GM23338 (cell line): ENCODE measurements around the gene TMEM170B. TPM values are rescaled to one million over a fixed set of nuclear protein-coding genes. Genes with fewer than 3 reads are reported as not detected.

Source experiments
- ATAC-seq: fragments of 200-7000 bp; cut with Tn5 transposase; 3 replicates; pipeline ENCODE4 v1.9.1; 2020
- DNase-seq: peaks from one replicate; pipeline ENCODE4 v3.0.0-alpha.2; 2015; ENCODE audit warnings: low spot score
- H2AFZ ChIP-seq: fragments of 200-600 bp; sonication (generic); 2 replicates; pipeline ENCODE4 v1.8.0; 2016; ENCODE audit warnings: antibody characterized with exemption, mild to moderate bottlenecking, moderate library complexity
- H3F3A ChIP-seq: fragments of 200-600 bp; sonication (generic); replicated peaks from 2 replicates; pipeline ENCODE4 v1.8.0; 2017; ENCODE audit warnings: antibody characterized with exemption, mixed run types, low read depth
- H3K27ac ChIP-seq: fragments of 200-600 bp; sonication (generic); 2 replicates; pipeline ENCODE4 v1.6.1; 2016; ENCODE audit warnings: low read depth
- H3K27me3 ChIP-seq: fragments of 200-600 bp; sonication (generic); 2 replicates; pipeline ENCODE4 v1.8.0; 2016; ENCODE audit warnings: mild to moderate bottlenecking, mixed run types, moderate library complexity; ENCODE audit not compliant: insufficient read depth
- H3K36me3 ChIP-seq: fragments of 200-600 bp; sonication (generic); 2 replicates; pipeline ENCODE4 v1.8.0; 2016; ENCODE audit warnings: mild to moderate bottlenecking; ENCODE audit not compliant: insufficient read depth
- H3K4me1 ChIP-seq: fragments of 200-600 bp; sonication (generic); 2 replicates; pipeline ENCODE4 v1.8.0; 2016; ENCODE audit warnings: mild to moderate bottlenecking, moderate library complexity; ENCODE audit not compliant: insufficient read depth
- H3K4me2 ChIP-seq: fragments of 200-600 bp; sonication (generic); 2 replicates; pipeline ENCODE4 v1.7.1; 2017; ENCODE audit warnings: mixed run types
- H3K4me3 ChIP-seq: fragments of 200-600 bp; sonication (generic); 2 replicates; pipeline ENCODE4 v1.6.1; 2016; ENCODE audit warnings: mixed run types
- H3K79me2 ChIP-seq: fragments of 200-600 bp; sonication (generic); replicated peaks from 2 replicates; pipeline ENCODE4 v1.8.0; 2017; ENCODE audit warnings: mild to moderate bottlenecking; ENCODE audit not compliant: insufficient read depth
- H3K9me2 ChIP-seq: fragments of 200-600 bp; sonication (generic); 2 replicates; pipeline ENCODE4 v1.8.0; 2017; ENCODE audit not compliant: insufficient read depth
- H4K20me1 ChIP-seq: fragments of 200-600 bp; sonication (generic); replicated peaks from 2 replicates; pipeline ENCODE4 v1.8.0; 2017; ENCODE audit warnings: mild to moderate bottlenecking; ENCODE audit not compliant: insufficient read depth
- H3K27ac Mint-ChIP-seq: 2 replicates; pipeline ENCODE4 v1.8.0; 2020; ENCODE audit warnings: inconsistent platforms, mild to moderate bottlenecking, moderate library complexity, mixed read lengths
- H3K27me3 Mint-ChIP-seq: 3 replicates; pipeline ENCODE4 v1.8.0; 2022; ENCODE audit warnings: low read depth, mild to moderate bottlenecking, moderate library complexity, mixed read lengths, inconsistent platforms; ENCODE audit not compliant: insufficient read depth, poor library complexity
- H3K36me3 Mint-ChIP-seq: 3 replicates; pipeline ENCODE4 v1.8.0; 2021; ENCODE audit warnings: low read depth, mild to moderate bottlenecking, inconsistent platforms, moderate library complexity, mixed read lengths
- H3K4me1 Mint-ChIP-seq: 3 replicates; pipeline ENCODE4 v1.8.0; 2020; ENCODE audit warnings: mild to moderate bottlenecking, inconsistent platforms, mixed read lengths
- H3K4me3 Mint-ChIP-seq: 3 replicates; pipeline ENCODE4 v1.8.0; 2021; ENCODE audit warnings: moderate library complexity, mild to moderate bottlenecking, inconsistent platforms, mixed read lengths
- H3K9me3 Mint-ChIP-seq: 3 replicates; pipeline ENCODE4 v1.8.0; 2020; ENCODE audit warnings: moderate library complexity, mild to moderate bottlenecking, inconsistent platforms, mixed read lengths
- CREB1 ChIP-seq: fragments of 250-450 bp; sonication (Bioruptor Pico); IDR thresholded peaks from 2 replicates; pipeline ENCODE4 v1.5.0; 2020; ENCODE audit warnings: low read depth, mild to moderate bottlenecking, moderate library complexity
- EZH2 ChIP-seq: fragments of 200-600 bp; sonication (generic); IDR thresholded peaks from one replicate; pipeline ENCODE4 v1.8.0; 2017; ENCODE audit warnings: antibody characterized with exemption, mild to moderate bottlenecking, low read depth; ENCODE audit not compliant: unreplicated experiment
- EZH2phosphoT487 ChIP-seq: fragments of 200-600 bp; sonication (generic); IDR thresholded peaks from one replicate; pipeline ENCODE4 v1.8.1; 2018; ENCODE audit warnings: antibody characterized with exemption; ENCODE audit not compliant: unreplicated experiment
- JUNB ChIP-seq: IDR thresholded peaks from one replicate; pipeline ENCODE4 v1.6.1; 2016; ENCODE audit warnings: antibody characterized with exemption; ENCODE audit not compliant: unreplicated experiment
- NANOG ChIP-seq: IDR thresholded peaks from 2 replicates; pipeline ENCODE4 v1.6.1; 2016; ENCODE audit warnings: antibody characterized with exemption, borderline replicate concordance
- POLR2AphosphoS5 ChIP-seq: IDR thresholded peaks from 2 replicates; pipeline ENCODE4 v1.6.1; 2016; ENCODE audit warnings: antibody characterized with exemption, low read depth
- STAT1 ChIP-seq: IDR thresholded peaks from one replicate; pipeline ENCODE4 v1.6.1; 2016; ENCODE audit warnings: antibody characterized with exemption; ENCODE audit not compliant: unreplicated experiment
- ZNF114 ChIP-seq: fragments of 250-450 bp; sonication (Bioruptor Pico); IDR thresholded peaks from 2 replicates; pipeline ENCODE4 v1.5.0; 2020; ENCODE audit warnings: mild to moderate bottlenecking, moderate library complexity
- ZNF331 ChIP-seq: fragments of 250-450 bp; sonication (Bioruptor Pico); IDR thresholded peaks from 2 replicates; pipeline ENCODE4 v1.5.0; 2020; ENCODE audit warnings: low read depth, mild to moderate bottlenecking, moderate library complexity
- polyA plus RNA-seq: library from polyadenylated mRNA; unstranded; fragments of >200 nt; fragmentation: Nextera tagmentation; extraction: Ambion mirVana; gene quantifications from 2 replicates; pipeline ENCODE4 v1.2.1, GENCODE V29; 2016
- total RNA-seq: library from RNA; depleted of rRNA; stranded (reverse); fragments of >200 nt; shearing (Covaris generic); gene quantifications from 2 replicates; pipeline ENCODE4 v1.2.3, GENCODE V29; 2014
- TF ChIP-seq, protein P1 (sequence below), 2 experiments: fragments of 200-600 bp in 1 of 2; sonication (generic) in 1 of 2; conservative IDR thresholded peaks; 2 replicates each; pipeline versions ENCODE4 v1.5.1 to v1.6.1; 2016 to 2017; ENCODE audit warnings: antibody characterized with exemption in 2 of 2, low read depth in 2 of 2, mild to moderate bottlenecking in 2 of 2, moderate library complexity in 1 of 2
- TF ChIP-seq, protein P2 (sequence below): fragments of 250-450 bp; sonication (Bioruptor Pico); IDR thresholded peaks from 2 replicates; pipeline ENCODE4 v1.5.0; 2020; ENCODE audit warnings: mild to moderate bottlenecking, moderate library complexity
- TF ChIP-seq, protein P3 (sequence below): IDR thresholded peaks from one replicate; pipeline ENCODE4 v1.6.1; 2018; ENCODE audit warnings: antibody characterized with exemption; ENCODE audit not compliant: unreplicated experiment
- TF ChIP-seq, protein P4 (sequence below): IDR thresholded peaks from 2 replicates; pipeline ENCODE4 v1.6.1; 2016; ENCODE audit warnings: antibody characterized with exemption

Gene TMEM170B
- total and polyA plus RNA-seq, 2 experiments from 2014 or later, result 2.0 to 6.9 TPM

DNA sequence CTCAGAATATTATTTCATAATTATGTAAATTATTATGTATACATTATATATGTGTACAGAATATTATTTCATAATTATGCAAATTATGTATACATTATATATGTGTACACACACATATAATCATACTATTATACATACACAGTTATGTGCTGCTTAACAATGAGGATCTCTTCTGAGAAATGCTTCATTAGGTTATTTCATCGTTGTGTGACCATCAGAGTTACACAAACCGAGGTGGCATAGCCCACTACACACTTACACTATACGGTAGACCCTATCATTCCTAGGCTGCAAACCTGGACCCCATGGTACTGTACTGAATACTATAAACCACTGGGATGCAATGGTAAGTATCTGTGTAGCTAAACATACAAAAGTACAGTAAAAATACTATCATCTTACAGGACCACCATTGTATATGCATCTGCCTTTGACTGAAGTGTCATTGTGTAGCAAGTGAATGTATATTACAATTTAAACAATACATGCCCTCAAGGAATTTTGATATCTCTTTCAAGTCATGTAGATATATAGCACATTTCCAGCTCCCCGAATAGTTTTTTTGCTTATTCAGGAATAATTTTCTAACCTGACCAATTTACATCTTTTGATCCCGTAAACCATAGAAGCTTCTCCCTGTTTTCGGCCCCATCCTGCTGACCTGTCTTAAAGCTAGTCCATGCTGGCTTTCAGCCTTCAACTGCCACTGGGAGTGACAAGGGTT lies 71.2 kb downstream of the TMEM170B start:
- no peak overlapping the region for H3K4me3 Mint-ChIP-seq
- H3K9me2 ChIP-seq, result 0 out of 2 replicates have a peak, but pooled peaks cover 4% of the 10 kb centered on the region
- peaks cover 5% of the 10 kb centered on the region for H3K27me3 Mint-ChIP-seq
- no peak overlapping the region for H3K4me2 ChIP-seq
- no peaks in the 10 kb centered on the region for H3K79me2 ChIP-seq
- no peaks in the 10 kb centered on the region for H3F3A ChIP-seq
- H3K4me1 ChIP-seq, result no peaks in the 10 kb centered on the region; the same call in 1 of the 2 replicates
- H4K20me1 ChIP-seq, result no peaks in the 10 kb centered on the region
- DNase-seq (no peak), ATAC-seq (no peak)
- H3K36me3 Mint-ChIP-seq, result no peaks in the 10 kb centered on the region
- H3K27ac Mint-ChIP-seq, result no peak overlapping the region
- no peak for TF ChIP-seq STAT1
- no peak for TF ChIP-seq NANOG
- TF ChIP-seq, protein P1, sequence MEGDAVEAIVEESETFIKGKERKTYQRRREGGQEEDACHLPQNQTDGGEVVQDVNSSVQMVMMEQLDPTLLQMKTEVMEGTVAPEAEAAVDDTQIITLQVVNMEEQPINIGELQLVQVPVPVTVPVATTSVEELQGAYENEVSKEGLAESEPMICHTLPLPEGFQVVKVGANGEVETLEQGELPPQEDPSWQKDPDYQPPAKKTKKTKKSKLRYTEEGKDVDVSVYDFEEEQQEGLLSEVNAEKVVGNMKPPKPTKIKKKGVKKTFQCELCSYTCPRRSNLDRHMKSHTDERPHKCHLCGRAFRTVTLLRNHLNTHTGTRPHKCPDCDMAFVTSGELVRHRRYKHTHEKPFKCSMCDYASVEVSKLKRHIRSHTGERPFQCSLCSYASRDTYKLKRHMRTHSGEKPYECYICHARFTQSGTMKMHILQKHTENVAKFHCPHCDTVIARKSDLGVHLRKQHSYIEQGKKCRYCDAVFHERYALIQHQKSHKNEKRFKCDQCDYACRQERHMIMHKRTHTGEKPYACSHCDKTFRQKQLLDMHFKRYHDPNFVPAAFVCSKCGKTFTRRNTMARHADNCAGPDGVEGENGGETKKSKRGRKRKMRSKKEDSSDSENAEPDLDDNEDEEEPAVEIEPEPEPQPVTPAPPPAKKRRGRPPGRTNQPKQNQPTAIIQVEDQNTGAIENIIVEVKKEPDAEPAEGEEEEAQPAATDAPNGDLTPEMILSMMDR (conservative IDR thresholded peaks at IDR 0.05; ENCODE audit: low read depth in 2 of 2), result no peak
- no peak for TF ChIP-seq JUNB
- no peak for TF ChIP-seq CREB1 (CRISPR knock-in tag)
- no peak for TF ChIP-seq ZNF114 (CRISPR knock-in tag)
- TF ChIP-seq, protein P2, sequence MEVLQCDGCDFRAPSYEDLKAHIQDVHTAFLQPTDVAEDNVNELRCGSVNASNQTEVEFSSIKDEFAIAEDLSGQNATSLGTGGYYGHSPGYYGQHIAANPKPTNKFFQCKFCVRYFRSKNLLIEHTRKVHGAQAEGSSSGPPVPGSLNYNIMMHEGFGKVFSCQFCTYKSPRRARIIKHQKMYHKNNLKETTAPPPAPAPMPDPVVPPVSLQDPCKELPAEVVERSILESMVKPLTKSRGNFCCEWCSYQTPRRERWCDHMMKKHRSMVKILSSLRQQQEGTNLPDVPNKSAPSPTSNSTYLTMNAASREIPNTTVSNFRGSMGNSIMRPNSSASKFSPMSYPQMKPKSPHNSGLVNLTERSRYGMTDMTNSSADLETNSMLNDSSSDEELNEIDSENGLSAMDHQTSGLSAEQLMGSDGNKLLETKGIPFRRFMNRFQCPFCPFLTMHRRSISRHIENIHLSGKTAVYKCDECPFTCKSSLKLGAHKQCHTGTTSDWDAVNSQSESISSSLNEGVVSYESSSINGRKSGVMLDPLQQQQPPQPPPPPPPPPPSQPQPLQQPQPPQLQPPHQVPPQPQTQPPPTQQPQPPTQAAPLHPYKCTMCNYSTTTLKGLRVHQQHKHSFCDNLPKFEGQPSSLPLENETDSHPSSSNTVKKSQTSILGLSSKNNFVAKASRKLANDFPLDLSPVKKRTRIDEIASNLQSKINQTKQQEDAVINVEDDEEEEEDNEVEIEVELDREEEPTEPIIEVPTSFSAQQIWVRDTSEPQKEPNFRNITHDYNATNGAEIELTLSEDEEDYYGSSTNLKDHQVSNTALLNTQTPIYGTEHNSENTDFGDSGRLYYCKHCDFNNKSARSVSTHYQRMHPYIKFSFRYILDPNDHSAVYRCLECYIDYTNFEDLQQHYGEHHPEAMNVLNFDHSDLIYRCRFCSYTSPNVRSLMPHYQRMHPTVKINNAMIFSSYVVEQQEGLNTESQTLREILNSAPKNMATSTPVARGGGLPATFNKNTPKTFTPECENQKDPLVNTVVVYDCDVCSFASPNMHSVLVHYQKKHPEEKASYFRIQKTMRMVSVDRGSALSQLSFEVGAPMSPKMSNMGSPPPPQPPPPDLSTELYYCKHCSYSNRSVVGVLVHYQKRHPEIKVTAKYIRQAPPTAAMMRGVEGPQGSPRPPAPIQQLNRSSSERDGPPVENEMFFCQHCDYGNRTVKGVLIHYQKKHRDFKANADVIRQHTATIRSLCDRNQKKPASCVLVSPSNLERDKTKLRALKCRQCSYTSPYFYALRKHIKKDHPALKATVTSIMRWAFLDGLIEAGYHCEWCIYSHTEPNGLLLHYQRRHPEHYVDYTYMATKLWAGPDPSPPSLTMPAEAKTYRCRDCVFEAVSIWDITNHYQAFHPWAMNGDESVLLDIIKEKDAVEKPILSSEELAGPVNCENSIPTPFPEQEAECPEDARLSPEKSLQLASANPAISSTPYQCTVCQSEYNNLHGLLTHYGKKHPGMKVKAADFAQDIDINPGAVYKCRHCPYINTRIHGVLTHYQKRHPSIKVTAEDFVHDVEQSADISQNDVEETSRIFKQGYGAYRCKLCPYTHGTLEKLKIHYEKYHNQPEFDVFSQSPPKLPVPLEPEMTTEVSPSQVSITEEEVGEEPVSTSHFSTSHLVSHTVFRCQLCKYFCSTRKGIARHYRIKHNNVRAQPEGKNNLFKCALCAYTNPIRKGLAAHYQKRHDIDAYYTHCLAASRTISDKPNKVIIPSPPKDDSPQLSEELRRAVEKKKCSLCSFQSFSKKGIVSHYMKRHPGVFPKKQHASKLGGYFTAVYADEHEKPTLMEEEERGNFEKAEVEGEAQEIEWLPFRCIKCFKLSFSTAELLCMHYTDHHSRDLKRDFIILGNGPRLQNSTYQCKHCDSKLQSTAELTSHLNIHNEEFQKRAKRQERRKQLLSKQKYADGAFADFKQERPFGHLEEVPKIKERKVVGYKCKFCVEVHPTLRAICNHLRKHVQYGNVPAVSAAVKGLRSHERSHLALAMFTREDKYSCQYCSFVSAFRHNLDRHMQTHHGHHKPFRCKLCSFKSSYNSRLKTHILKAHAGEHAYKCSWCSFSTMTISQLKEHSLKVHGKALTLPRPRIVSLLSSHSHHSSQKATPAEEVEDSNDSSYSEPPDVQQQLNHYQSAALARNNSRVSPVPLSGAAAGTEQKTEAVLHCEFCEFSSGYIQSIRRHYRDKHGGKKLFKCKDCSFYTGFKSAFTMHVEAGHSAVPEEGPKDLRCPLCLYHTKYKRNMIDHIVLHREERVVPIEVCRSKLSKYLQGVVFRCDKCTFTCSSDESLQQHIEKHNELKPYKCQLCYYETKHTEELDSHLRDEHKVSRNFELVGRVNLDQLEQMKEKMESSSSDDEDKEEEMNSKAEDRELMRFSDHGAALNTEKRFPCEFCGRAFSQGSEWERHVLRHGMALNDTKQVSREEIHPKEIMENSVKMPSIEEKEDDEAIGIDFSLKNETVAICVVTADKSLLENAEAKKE (CRISPR knock-in tag), result no peak
- TF ChIP-seq ZNF331 (CRISPR knock-in tag), result no peak
- no peak for TF ChIP-seq EZH2
- TF ChIP-seq EZH2phosphoT487, result no peak
- TF ChIP-seq, protein P3, sequence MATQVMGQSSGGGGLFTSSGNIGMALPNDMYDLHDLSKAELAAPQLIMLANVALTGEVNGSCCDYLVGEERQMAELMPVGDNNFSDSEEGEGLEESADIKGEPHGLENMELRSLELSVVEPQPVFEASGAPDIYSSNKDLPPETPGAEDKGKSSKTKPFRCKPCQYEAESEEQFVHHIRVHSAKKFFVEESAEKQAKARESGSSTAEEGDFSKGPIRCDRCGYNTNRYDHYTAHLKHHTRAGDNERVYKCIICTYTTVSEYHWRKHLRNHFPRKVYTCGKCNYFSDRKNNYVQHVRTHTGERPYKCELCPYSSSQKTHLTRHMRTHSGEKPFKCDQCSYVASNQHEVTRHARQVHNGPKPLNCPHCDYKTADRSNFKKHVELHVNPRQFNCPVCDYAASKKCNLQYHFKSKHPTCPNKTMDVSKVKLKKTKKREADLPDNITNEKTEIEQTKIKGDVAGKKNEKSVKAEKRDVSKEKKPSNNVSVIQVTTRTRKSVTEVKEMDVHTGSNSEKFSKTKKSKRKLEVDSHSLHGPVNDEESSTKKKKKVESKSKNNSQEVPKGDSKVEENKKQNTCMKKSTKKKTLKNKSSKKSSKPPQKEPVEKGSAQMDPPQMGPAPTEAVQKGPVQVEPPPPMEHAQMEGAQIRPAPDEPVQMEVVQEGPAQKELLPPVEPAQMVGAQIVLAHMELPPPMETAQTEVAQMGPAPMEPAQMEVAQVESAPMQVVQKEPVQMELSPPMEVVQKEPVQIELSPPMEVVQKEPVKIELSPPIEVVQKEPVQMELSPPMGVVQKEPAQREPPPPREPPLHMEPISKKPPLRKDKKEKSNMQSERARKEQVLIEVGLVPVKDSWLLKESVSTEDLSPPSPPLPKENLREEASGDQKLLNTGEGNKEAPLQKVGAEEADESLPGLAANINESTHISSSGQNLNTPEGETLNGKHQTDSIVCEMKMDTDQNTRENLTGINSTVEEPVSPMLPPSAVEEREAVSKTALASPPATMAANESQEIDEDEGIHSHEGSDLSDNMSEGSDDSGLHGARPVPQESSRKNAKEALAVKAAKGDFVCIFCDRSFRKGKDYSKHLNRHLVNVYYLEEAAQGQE, result no peak
- TF ChIP-seq, protein P4, sequence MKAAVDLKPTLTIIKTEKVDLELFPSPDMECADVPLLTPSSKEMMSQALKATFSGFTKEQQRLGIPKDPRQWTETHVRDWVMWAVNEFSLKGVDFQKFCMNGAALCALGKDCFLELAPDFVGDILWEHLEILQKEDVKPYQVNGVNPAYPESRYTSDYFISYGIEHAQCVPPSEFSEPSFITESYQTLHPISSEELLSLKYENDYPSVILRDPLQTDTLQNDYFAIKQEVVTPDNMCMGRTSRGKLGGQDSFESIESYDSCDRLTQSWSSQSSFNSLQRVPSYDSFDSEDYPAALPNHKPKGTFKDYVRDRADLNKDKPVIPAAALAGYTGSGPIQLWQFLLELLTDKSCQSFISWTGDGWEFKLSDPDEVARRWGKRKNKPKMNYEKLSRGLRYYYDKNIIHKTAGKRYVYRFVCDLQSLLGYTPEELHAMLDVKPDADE, result no peak
- no peak for TF ChIP-seq POLR2AphosphoS5
- H3K27ac ChIP-seq, result no peak overlapping the region
- no peak overlapping the region for H3K4me3 ChIP-seq
- no peaks in the 10 kb centered on the region for H3K36me3 ChIP-seq
- no peaks in the 10 kb centered on the region for H3K9me3 Mint-ChIP-seq
- peaks cover 22% of the 10 kb centered on the region for H3K4me1 Mint-ChIP-seq
- H3K27me3 ChIP-seq, result no peaks in the 10 kb centered on the region
- H2AFZ ChIP-seq, result no peak overlapping the region
